ENCODE results near the gene FRMD6. TPM values are rescaled to one million over a fixed set of nuclear protein-coding genes. Genes with fewer than 3 reads are reported as not detected.

The FRMD6 gene
- total RNA-seq, 2 donors from 2014 or later = 3.4 to 5.9 TPM

- Mint-ChIP-seq H3K4me1 (no peaks in the 10 kb centered on the region), H3K27me3 (no peaks in the 10 kb centered on the region), H3K36me3 (ENCODE audit: low read depth) (no peaks in the 10 kb centered on the region), H3K27ac (no peak overlapping the region), H3K9me3 (no peaks in the 10 kb centered on the region), H3K4me3 (no peak overlapping the region)
- ATAC-seq (replicated peaks) = no peak
Observed at GRCh38 chr14:51644217-51644933, 7.3 kb upstream of the FRMD6 start.

DNA sequence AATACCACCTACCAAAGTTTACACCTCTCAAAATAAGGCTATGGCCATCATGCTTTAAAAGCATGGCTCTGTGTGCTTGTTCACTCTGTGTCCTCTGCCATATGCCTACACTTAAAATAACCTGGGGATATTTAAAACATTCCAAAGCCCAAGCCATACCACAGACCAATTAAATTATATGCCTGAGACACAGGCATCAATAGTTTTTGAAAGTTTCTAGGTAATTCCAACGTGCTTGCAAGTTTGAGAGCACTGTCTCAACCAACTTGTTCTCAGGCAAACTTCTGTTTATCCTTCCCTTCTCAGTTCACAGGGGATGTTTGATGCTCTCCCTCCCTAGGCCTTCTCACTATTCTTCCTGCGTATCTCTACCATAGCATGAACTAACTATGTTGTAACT lies 3.4 kb upstream of the FRMD6 start:
- no peak overlapping the region for H3K27ac Mint-ChIP-seq
- no peak overlapping the region for H3K4me3 Mint-ChIP-seq
- no peaks in the 10 kb centered on the region for H3K9me3 Mint-ChIP-seq
- peaks cover 7% of the 10 kb centered on the region for H3K4me1 Mint-ChIP-seq
- no peak for ATAC-seq (replicated peaks)
- peaks cover 3% of the 10 kb centered on the region for H3K36me3 Mint-ChIP-seq (ENCODE audit: low read depth)
- peaks cover 1% of the 10 kb centered on the region for H3K27me3 Mint-ChIP-seq

DNA sequence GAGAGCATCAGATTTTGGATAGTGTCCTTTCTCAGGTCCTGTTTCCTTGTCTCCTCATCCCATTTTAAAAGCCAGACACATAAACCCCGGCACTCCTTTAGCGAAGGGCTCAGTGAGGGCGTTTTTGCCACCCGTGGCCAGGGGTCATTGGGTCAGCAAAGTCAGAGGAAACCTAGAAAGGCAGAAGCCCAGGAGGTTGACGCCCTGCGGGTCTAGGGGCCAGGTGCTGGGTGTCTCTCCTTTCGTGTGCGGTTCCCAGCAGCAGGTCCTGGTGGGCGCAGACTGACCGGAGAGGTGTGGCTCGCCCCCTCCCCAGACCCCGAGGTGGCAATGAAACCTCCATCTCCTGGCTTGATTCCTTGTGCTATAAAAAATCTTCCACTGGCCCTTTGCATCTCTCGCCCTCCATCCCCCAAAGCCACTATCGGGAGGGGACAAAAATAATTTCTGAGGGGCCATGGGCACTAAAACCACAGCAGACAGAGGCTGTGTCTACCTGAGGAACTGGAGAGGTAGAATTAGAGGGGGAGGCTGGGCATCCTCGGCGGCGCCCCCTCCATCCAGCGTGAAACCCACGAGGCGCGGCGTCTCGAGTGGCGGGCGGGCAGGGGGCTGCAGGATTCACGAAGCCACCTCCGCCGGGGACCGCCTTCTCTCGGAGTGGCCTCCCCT lies 858 bp upstream of the FRMD6 start:
- H3K9me3 Mint-ChIP-seq = no peaks in the 10 kb centered on the region
- H3K27ac Mint-ChIP-seq = peak overlapping the region; percentile 70
- H3K4me1 Mint-ChIP-seq = peaks cover 10% of the 10 kb centered on the region
- H3K27me3 Mint-ChIP-seq = peaks cover 10% of the 10 kb centered on the region
- H3K4me3 Mint-ChIP-seq = peak overlapping the region; percentile 83
- no peak for ATAC-seq (replicated peaks)
- H3K36me3 Mint-ChIP-seq (ENCODE audit: low read depth) = peaks cover 4% of the 10 kb centered on the region

GRCh38 chr14:51652168-51653078 lies 713 bp downstream of the FRMD6 start:
- peak overlapping the region; percentile 78 for H3K27ac Mint-ChIP-seq
- H3K4me3 Mint-ChIP-seq = peak overlapping the region; percentile 83
- peaks cover 15% of the 10 kb centered on the region for H3K27me3 Mint-ChIP-seq
- H3K36me3 Mint-ChIP-seq (ENCODE audit: low read depth) = peaks cover 4% of the 10 kb centered on the region
- no peaks in the 10 kb centered on the region for H3K9me3 Mint-ChIP-seq
- peaks cover 10% of the 10 kb centered on the region for H3K4me1 Mint-ChIP-seq
- peak; percentile 38 for ATAC-seq (replicated peaks)

- H3K27me3 Mint-ChIP-seq = peaks cover 18% of the 10 kb centered on the region
- peaks cover 10% of the 10 kb centered on the region for H3K4me1 Mint-ChIP-seq
- H3K9me3 Mint-ChIP-seq = no peaks in the 10 kb centered on the region
- H3K36me3 Mint-ChIP-seq (ENCODE audit: low read depth) = peaks cover 4% of the 10 kb centered on the region
- H3K27ac Mint-ChIP-seq = peak overlapping the region; percentile 78
- peak; percentile 12 for ATAC-seq (replicated peaks)
- H3K4me3 Mint-ChIP-seq = peak overlapping the region; percentile 83
Observed at GRCh38 chr14:51653079-51653774, 1.5 kb downstream of the FRMD6 start.

DNA sequence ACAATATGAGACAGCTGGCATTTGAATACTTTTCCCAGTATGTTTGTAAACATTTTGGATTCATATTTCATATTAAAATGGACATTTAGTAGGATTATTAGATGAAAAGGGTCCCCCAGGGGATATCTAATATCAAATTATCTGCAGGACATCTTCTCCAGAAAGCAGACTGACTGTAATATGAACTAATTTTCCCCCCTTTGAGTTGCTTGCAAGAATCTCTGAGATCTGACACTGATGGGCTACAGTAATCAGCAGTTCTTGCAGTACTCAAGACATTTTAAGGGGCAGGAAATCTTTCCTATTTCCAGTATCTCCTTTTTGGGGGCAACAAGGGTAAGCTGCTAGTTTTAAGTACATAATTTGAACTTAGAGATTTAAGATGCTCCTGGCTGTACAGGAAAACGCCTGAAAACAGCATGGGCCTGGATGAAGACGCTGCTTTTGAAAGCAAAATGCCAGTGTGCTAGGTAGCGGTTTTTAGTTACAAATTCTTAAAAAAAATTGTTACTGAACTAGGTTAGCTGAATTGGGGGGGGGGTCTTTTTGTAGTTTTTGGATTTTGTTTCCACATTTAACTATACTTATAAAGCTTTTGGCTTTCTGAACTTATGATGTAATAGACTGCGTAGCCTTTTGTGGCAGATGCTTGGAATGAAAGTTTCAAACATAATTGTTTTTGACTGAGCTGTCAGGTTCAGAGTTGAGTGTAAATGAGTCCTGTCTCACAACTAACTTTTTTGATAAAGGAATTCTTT lies 2.2 kb downstream of the FRMD6 start:
- H3K9me3 Mint-ChIP-seq = no peaks in the 10 kb centered on the region
- peaks cover 25% of the 10 kb centered on the region for H3K27me3 Mint-ChIP-seq
- H3K27ac Mint-ChIP-seq = peak overlapping the region; percentile 78
- no peak for ATAC-seq (replicated peaks)
- peaks cover 10% of the 10 kb centered on the region for H3K4me1 Mint-ChIP-seq
- peaks cover 4% of the 10 kb centered on the region for H3K36me3 Mint-ChIP-seq (ENCODE audit: low read depth)
- H3K4me3 Mint-ChIP-seq = peak overlapping the region; percentile 83

- ATAC-seq (replicated peaks) = no peak
- Mint-ChIP-seq H3K36me3 (ENCODE audit: low read depth) (peaks cover 4% of the 10 kb centered on the region), H3K27ac (no peak overlapping the region), H3K4me3 (no peak overlapping the region), H3K27me3 (peaks cover 26% of the 10 kb centered on the region), H3K9me3 (no peaks in the 10 kb centered on the region), H3K4me1 (peaks cover 10% of the 10 kb centered on the region)
Observed at GRCh38 chr14:51654533-51654845, 2.8 kb downstream of the FRMD6 start.

GRCh38 chr14:51657762-51658161 lies 6.1 kb downstream of the FRMD6 start:
- H3K27me3 Mint-ChIP-seq = peaks cover 36% of the 10 kb centered on the region
- no peak for ATAC-seq (replicated peaks)
- H3K9me3 Mint-ChIP-seq = no peaks in the 10 kb centered on the region
- H3K4me1 Mint-ChIP-seq = peaks cover 9% of the 10 kb centered on the region
- H3K27ac Mint-ChIP-seq = no peak overlapping the region
- peaks cover 4% of the 10 kb centered on the region for H3K36me3 Mint-ChIP-seq (ENCODE audit: low read depth)
- no peak overlapping the region for H3K4me3 Mint-ChIP-seq

GRCh38 chr14:51658441-51659173 lies 6.9 kb downstream of the FRMD6 start:
- Mint-ChIP-seq H3K27me3 (peaks cover 32% of the 10 kb centered on the region), H3K36me3 (ENCODE audit: low read depth) (no peaks in the 10 kb centered on the region), H3K27ac (no peak overlapping the region), H3K4me1 (peaks cover under 1% of the 10 kb centered on the region), H3K9me3 (no peaks in the 10 kb centered on the region), H3K4me3 (no peak overlapping the region)
- ATAC-seq (replicated peaks) = no peak

DNA sequence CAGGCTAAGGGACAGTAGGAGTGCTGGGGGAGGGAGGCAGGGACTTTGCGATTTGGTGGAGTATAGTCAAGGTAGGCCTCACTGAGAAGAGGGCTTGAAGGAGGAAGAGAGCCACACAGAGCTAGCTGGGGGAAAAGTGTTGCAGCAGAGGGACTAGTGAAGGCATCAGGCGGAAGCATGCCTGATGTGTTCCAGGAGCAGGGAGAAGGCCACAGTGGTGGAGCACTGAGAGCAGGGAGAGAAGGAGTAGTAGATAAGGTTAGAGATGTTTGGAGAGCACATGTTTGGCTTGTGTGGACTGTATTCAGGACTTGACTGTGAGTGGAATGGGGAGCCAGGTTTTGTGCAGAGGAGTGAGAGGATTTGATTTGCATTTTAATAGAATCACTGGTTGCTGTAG lies 9.0 kb downstream of the FRMD6 start:
- no peak overlapping the region for H3K27ac Mint-ChIP-seq
- ATAC-seq (replicated peaks) = no peak
- no peaks in the 10 kb centered on the region for H3K36me3 Mint-ChIP-seq (ENCODE audit: low read depth)

DNA sequence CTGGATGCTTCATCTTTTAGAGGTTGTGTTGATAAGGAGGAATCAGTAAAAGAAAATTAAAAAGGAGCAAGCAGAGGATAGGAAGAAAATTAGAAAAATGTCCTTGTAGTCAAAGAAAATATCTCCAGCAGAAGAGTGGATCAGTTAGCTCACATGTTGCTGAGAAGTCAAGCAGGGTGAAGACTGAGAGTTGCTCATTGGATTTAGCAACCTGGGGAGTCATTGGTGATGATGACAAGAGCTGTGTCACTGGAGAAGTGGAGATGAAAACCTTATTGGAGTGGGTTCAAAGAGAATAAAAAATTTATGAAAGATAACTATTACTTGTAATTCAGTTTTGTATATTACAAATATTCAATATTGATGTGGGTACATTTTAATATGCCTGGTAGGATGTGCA lies 9.8 kb downstream of the FRMD6 start:
- ATAC-seq (replicated peaks) = no peak
- Mint-ChIP-seq H3K4me1 (no peaks in the 10 kb centered on the region), H3K27me3 (peaks cover 24% of the 10 kb centered on the region), H3K36me3 (ENCODE audit: low read depth) (no peaks in the 10 kb centered on the region), H3K27ac (no peak overlapping the region), H3K9me3 (peaks cover 3% of the 10 kb centered on the region), H3K4me3 (no peak overlapping the region)

More for the DNA sequence above, 9.0 kb downstream of the FRMD6 start:
- Mint-ChIP-seq H3K4me3 (no peak overlapping the region), H3K4me1 (no peaks in the 10 kb centered on the region), H3K27me3 (peaks cover 27% of the 10 kb centered on the region), H3K9me3 (peaks cover under 1% of the 10 kb centered on the region)

DNA sequence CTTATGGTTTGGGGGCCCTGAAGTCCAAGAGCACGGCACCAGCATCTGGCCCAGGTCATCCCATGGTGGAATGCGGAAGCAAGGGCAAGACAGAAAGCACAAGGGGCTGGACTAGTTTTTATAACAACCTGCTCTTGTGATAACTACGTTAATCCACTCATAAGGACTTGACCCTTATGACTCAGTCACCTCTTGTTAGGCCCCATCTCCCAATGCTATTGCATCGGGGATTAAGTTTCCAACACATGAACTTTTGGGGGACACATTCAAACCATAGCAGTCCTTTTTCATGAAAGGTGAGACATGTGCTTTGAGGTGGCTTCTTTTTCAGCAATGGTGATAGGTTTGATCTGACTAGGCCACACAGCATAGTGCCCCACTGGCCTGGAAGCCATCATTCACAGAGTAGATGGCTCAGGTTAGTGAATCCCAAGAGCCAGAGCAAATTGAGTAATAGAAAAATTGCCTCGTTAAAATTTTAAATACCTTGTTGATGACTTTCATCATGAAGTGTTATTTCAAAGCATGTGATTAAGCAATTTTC lies 12.1 kb downstream of the FRMD6 start:
- H3K36me3 Mint-ChIP-seq (ENCODE audit: low read depth) = no peaks in the 10 kb centered on the region
- H3K27ac Mint-ChIP-seq = no peak overlapping the region
- H3K9me3 Mint-ChIP-seq = peaks cover 3% of the 10 kb centered on the region
- H3K27me3 Mint-ChIP-seq = peaks cover 12% of the 10 kb centered on the region
- no peak for ATAC-seq (replicated peaks)
- no peaks in the 10 kb centered on the region for H3K4me1 Mint-ChIP-seq
- H3K4me3 Mint-ChIP-seq = no peak overlapping the region

DNA sequence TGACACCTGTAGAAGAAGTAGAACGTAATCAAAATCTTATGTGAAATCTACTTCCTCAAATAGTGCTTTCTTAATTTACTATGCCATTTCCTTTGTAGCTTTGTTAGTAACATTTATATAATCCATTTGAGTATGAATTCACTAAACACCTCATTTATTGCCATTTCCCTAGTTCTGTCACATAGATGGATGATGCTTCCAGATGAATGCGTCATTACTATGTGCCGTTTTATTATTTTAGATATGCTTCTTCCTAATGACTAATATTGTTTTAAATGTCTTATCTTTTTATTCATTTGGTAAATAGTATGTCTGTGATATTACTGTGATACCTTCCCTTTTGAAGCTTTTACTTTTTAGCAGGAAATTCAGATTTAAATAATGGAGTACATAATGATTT lies 14.4 kb downstream of the FRMD6 start:
- Mint-ChIP-seq H3K36me3 (ENCODE audit: low read depth) (no peaks in the 10 kb centered on the region), H3K27ac (no peak overlapping the region), H3K4me1 (no peaks in the 10 kb centered on the region), H3K9me3 (peaks cover 3% of the 10 kb centered on the region), H3K4me3 (no peak overlapping the region), H3K27me3 (peaks cover 4% of the 10 kb centered on the region)
- no peak for ATAC-seq (replicated peaks)
